ENCODE data around the gene MYO5A.
"Not testable (repeated sequence)": the region's sequence is repeated elsewhere in the genome, so short reads cannot be mapped to it uniquely, and the experiment has no call there.

The MYO5A gene

GRCh38 chr15:52480990-52481389, 47.7 kb downstream of the MYO5A start:
- no peak for DNase-seq (ENCODE audit: low spot score)
- TF ChIP-seq CTCF (IDR thresholded peaks at IDR 0.05; ENCODE audit: extremely low read depth, missing control alignments): no peak

DNA sequence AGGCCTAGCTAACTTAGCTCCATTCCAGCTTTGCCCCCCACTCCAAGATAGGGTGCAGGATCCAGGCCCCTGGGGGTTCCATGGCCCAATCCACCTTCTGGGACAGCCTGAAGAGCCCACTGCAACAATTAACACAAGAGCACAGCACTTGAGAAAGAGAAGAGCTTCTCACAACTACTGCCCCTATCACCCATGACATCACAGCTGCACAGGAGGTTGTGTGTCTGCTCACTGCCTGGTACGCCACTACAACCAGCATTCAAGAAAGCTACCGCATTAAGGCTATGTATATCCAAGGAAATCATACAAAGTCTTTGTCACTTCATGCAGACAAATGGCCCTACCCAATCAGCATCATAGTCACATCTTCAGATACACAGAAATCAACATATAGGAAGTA, 62.0 kb downstream of the MYO5A start:
- no peak for TF ChIP-seq CTCF (IDR thresholded peaks at IDR 0.05; ENCODE audit: extremely low read depth, missing control alignments)
- no peak for DNase-seq (ENCODE audit: low spot score)

GRCh38 chr15:52466134-52466701, 62.5 kb downstream of the MYO5A start:
- peak; percentile 89 for DNase-seq (ENCODE audit: low spot score)
- TF ChIP-seq CTCF (IDR thresholded peaks at IDR 0.05; ENCODE audit: extremely low read depth, missing control alignments): peak; percentile 20

DNA sequence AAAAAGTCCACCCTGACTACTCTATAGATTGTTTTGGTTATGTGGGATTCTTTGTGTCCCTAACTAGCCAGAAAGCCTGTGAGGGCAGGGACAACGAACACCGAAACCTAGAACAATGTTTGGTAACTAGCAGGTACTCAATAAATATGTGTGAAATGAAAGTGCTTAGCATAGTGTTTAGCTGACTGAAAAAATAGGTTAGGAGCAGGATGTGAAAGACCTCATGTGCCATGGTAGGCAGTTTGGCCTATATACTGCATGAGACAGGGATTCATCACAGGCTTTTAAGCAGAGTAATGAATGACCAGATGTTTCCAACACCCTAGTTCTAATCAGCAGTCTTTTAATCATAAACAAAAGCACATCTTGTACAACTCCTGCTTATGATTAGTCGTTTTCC, 64.2 kb downstream of the MYO5A start:
- peak; percentile 67 for DNase-seq (ENCODE audit: low spot score)
- no peak for TF ChIP-seq CTCF (IDR thresholded peaks at IDR 0.05; ENCODE audit: extremely low read depth, missing control alignments)

DNA sequence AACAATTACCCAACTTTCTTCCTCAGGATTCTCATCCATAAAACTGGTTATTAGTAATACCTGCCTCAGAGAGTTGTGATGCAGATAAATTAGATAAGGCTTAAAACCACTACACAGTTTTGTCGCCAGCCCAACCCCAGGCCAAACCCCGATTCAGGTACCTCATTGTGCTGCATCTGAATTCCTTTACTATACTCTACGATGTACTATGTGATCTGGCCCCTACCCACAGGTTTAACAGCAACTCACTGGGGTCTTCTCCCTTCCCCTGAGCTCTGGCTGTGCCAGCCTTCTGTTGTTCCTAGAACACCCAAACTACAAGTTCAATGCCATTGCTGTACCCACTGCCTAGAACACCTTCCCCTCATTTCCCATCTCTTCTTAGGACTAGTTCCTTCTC, 64.6 kb downstream of the MYO5A start:
- no peak for DNase-seq (ENCODE audit: low spot score)
- TF ChIP-seq CTCF (IDR thresholded peaks at IDR 0.05; ENCODE audit: extremely low read depth, missing control alignments): no peak

GRCh38 chr15:52463638-52464037, 65.0 kb downstream of the MYO5A start:
- peak; percentile 47 for DNase-seq (ENCODE audit: low spot score)
- TF ChIP-seq CTCF (IDR thresholded peaks at IDR 0.05; ENCODE audit: extremely low read depth, missing control alignments): no peak

GRCh38 chr15:52462806-52463360, 65.8 kb downstream of the MYO5A start:
- no peak for DNase-seq (ENCODE audit: low spot score)
- no peak for TF ChIP-seq CTCF (IDR thresholded peaks at IDR 0.05; ENCODE audit: extremely low read depth, missing control alignments)

GRCh38 chr15:52459701-52460100, 69.0 kb downstream of the MYO5A start:
- DNase-seq (ENCODE audit: low spot score): not testable (repeated sequence)

- DNase-seq (ENCODE audit: low spot score): not testable (repeated sequence)
These were observed 69.4 kb downstream of the MYO5A start for GRCh38 chr15:52459265-52459664.

Data from GM20000 (cell line).